Stomach (tissue), 4 donors: ENCODE results near the gene FLVCR2.

Experiments
- CTCF ChIP-seq, 7 experiments: fragments of 450-650 bp in 4 of 7; fragments of 200-600 bp in 3 of 7; sonication (generic) in 3 of 7; IDR thresholded peaks; one replicate each; pipeline ENCODE4 v1.5.1; 2016 to 2019; ENCODE audit warnings: antibody characterized with exemption in 7 of 7, control low read depth in 2 of 7, mild to moderate bottlenecking in 1 of 7
- EP300 ChIP-seq: sonication (generic); formaldehyde crosslinking; IDR thresholded peaks from one replicate; pipeline ENCODE4 v1.6.1; 2017; ENCODE audit warnings: antibody characterized with exemption
- POLR2AphosphoS5 ChIP-seq, 3 donors: sonication (generic); formaldehyde crosslinking; IDR thresholded peaks; one replicate each; pipeline ENCODE4 v1.6.1; 2016; ENCODE audit warnings: antibody characterized with exemption in 3 of 3

- TF ChIP-seq CTCF (IDR thresholded peaks at IDR 0.05): no peak
- TF ChIP-seq POLR2AphosphoS5 (IDR thresholded peaks at IDR 0.05): no peak
- TF ChIP-seq EP300: no peak
Observed at GRCh38 chr14:75579338-75579864, 981 bp downstream of the FLVCR2 start.
